ENCODE data around the gene KAT8.

The KAT8 gene

GRCh38 chr16:31120129-31120528, 2.7 kb downstream of the KAT8 start:
- TF ChIP-seq ZFP30 (CRISPR knock-in tag; IDR thresholded peaks at IDR 0.05) (no peak), CSDC2 (CRISPR knock-in tag; IDR thresholded peaks at IDR 0.05) (no peak), ZNF8 (CRISPR knock-in tag; IDR thresholded peaks at IDR 0.05) (no peak), PPARA (CRISPR knock-in tag; IDR thresholded peaks at IDR 0.05; ENCODE audit: borderline replicate concordance) (no peak), ZNF565 (CRISPR knock-in tag; conservative IDR thresholded peaks at IDR 0.05; ENCODE audit: low read depth) (no peak), PATZ1 (CRISPR knock-in tag; IDR thresholded peaks at IDR 0.05; ENCODE audit: borderline replicate concordance) (no peak), RARB (CRISPR knock-in tag; IDR thresholded peaks at IDR 0.05) (no peak), POU6F1 (CRISPR knock-in tag; IDR thresholded peaks at IDR 0.05; ENCODE audit: borderline replicate concordance, low read depth) (no peak), ARNTL (CRISPR knock-in tag; IDR thresholded peaks at IDR 0.05; ENCODE audit: borderline replicate concordance, low read depth) (no peak), BACH2 (CRISPR knock-in tag; IDR thresholded peaks at IDR 0.05; ENCODE audit: borderline replicate concordance) (no peak), TOX (CRISPR knock-in tag; IDR thresholded peaks at IDR 0.05; ENCODE audit: borderline replicate concordance) (no peak), ZFP3 (CRISPR knock-in tag; IDR thresholded peaks at IDR 0.05) (no peak), SNAI2 (CRISPR knock-in tag; IDR thresholded peaks at IDR 0.05) (no peak), ESRRG (CRISPR knock-in tag; IDR thresholded peaks at IDR 0.05) (no peak), ZC3H10 (CRISPR knock-in tag; IDR thresholded peaks at IDR 0.05) (no peak)

GRCh38 chr16:31125844-31126243, 8.4 kb downstream of the KAT8 start:
- no peak; the same call in 2 of the 3 replicates for ATAC-seq
- TF ChIP-seq ZC3H10 (CRISPR knock-in tag; IDR thresholded peaks at IDR 0.05) (no peak), ZNF70 (CRISPR knock-in tag; IDR thresholded peaks at IDR 0.05) (no peak)

More at GRCh38 chr16:31120129-31120528, 2.7 kb downstream of the KAT8 start:
- no peak for ATAC-seq

- TF ChIP-seq ARNTL (CRISPR knock-in tag; IDR thresholded peaks at IDR 0.05; ENCODE audit: borderline replicate concordance, low read depth) (no peak), ZFP3 (CRISPR knock-in tag; IDR thresholded peaks at IDR 0.05) (no peak), ZFP30 (CRISPR knock-in tag; IDR thresholded peaks at IDR 0.05) (no peak)
Observed at GRCh38 chr16:31127182-31127581, 9.7 kb downstream of the KAT8 start.

GRCh38 chr16:31128711-31129567, 11.5 kb downstream of the KAT8 start:
- no peak for TF ChIP-seq RARB (CRISPR knock-in tag; IDR thresholded peaks at IDR 0.05)
- TF ChIP-seq ZNF70 (CRISPR knock-in tag; IDR thresholded peaks at IDR 0.05), result no peak
- no peak for TF ChIP-seq ISL1 (CRISPR knock-in tag; IDR thresholded peaks at IDR 0.05)
- TF ChIP-seq CSDC2 (CRISPR knock-in tag; IDR thresholded peaks at IDR 0.05), result no peak
- TF ChIP-seq SNAI2 (CRISPR knock-in tag; IDR thresholded peaks at IDR 0.05), result no peak
- TF ChIP-seq BACH2 (CRISPR knock-in tag; IDR thresholded peaks at IDR 0.05; ENCODE audit: borderline replicate concordance), result no peak
- no peak for TF ChIP-seq ARNTL (CRISPR knock-in tag; IDR thresholded peaks at IDR 0.05; ENCODE audit: borderline replicate concordance, low read depth)
- TF ChIP-seq POU6F1 (CRISPR knock-in tag; IDR thresholded peaks at IDR 0.05; ENCODE audit: borderline replicate concordance, low read depth), result no peak
- TF ChIP-seq ZFP3 (CRISPR knock-in tag; IDR thresholded peaks at IDR 0.05), result no peak
- TF ChIP-seq ZFP30 (CRISPR knock-in tag; IDR thresholded peaks at IDR 0.05), result no peak
- no peak for TF ChIP-seq TCF4 (CRISPR knock-in tag; IDR thresholded peaks at IDR 0.05; ENCODE audit: borderline replicate concordance)
- TF ChIP-seq CREB5 (CRISPR knock-in tag; IDR thresholded peaks at IDR 0.05; ENCODE audit: low read depth), result no peak
- TF ChIP-seq PPARA (CRISPR knock-in tag; IDR thresholded peaks at IDR 0.05; ENCODE audit: borderline replicate concordance), result no peak
- TF ChIP-seq OSR1 (CRISPR knock-in tag; IDR thresholded peaks at IDR 0.05), result no peak
- no peak for TF ChIP-seq TOX (CRISPR knock-in tag; IDR thresholded peaks at IDR 0.05; ENCODE audit: borderline replicate concordance)
- no peak for TF ChIP-seq GLIS3 (CRISPR knock-in tag; IDR thresholded peaks at IDR 0.05)
- ATAC-seq, result no peak

More at GRCh38 chr16:31127182-31127581, 9.7 kb downstream of the KAT8 start:
- ATAC-seq, result no peak
